D341Med (cell line): ENCODE results near the gene CLCN7.
A peak's percentile ranks its signal among the peaks of the same experiment; 100 is the strongest.

Experiments used
- DNase-seq: peaks from one replicate; pipeline ENCODE4 v3.0.0; 2012; ENCODE audit warnings: low spot score

CLCN7 gene

GRCh38 chr16:1430759-1431496 is 43.9 kb downstream of the CLCN7 start, which contains the start of gene PERCC1:
TSS of gene PERCC1 (plus strand) at chr16:1431078. CDS start at chr16:1432594, 1,516 bp downstream.
- no peak for DNase-seq

DNA sequence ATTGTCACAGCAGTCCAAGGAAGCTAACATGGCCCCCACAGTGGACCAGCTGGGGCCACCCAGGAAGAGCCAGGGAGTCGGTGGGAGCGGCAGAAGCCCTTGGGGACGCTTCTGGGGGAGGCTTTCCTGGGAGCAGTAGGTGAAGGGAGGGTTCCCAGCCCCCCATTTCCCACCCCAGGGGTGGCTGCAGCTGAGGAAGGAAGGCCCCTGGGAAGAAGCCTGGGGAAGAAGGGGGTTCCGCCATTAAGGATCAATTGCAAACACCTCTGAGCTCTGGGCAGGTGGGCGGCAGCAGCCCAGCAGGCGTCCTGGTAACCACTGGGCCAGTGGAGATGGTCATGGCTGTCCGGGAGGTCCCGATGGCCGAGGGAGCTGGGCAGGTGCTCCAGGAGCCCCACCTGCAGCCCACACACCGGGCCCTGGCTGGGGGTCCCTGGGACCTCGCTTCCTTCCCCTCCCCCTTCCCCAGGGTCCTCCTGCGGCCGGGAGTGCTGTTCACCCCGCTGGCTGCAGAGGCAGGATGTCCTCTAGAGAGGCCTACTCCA is 44.5 kb downstream of the CLCN7 start:
- DNase-seq, result no peak

DNA sequence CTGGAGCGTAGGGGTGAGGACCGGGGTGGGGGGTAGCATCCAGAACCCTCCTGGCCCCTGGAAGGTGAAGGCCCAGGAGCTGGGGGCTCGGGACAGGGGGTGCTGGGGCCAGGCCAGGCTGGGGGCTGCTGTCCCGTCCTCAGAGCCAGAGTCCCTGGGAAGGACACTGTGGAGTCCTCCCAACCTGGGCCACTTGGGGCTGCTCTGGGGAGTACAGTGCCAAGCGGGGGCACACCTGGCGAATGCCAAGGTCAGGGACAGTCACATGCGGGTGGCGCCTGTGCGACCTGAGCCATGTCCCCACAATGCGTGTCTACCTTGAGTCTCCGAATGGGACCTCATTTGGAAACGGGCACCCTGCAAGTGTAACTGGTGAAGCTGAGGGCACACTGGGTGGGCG is 45.2 kb downstream of the CLCN7 start:
- no peak for DNase-seq

DNA sequence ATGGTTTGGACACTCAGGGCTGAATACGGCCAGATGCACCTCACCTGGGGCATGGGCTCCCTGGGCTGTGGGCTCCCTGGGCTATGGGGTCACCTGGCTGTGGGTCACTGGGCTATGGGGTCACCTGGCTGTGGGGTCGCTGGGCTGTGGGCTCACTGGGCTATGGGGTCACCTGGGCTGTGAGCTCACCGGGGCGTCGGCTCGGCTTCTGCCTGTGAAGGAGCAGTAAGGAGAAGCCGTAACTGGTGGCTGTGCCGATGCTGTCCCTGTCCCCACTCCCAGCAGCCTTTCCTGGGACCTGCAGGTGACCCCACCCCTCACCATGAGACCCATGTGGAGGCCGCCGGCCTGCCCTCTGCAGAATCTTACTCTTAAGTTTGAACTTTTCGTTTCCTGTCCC is 45.8 kb downstream of the CLCN7 start:
- no peak for DNase-seq

- DNase-seq, result no peak
Measured at GRCh38 chr16:1428511-1428910, 46.3 kb downstream of the CLCN7 start.

GRCh38 chr16:1427473-1428461 is 47.1 kb downstream of the CLCN7 start:
- DNase-seq, result no peak

DNA sequence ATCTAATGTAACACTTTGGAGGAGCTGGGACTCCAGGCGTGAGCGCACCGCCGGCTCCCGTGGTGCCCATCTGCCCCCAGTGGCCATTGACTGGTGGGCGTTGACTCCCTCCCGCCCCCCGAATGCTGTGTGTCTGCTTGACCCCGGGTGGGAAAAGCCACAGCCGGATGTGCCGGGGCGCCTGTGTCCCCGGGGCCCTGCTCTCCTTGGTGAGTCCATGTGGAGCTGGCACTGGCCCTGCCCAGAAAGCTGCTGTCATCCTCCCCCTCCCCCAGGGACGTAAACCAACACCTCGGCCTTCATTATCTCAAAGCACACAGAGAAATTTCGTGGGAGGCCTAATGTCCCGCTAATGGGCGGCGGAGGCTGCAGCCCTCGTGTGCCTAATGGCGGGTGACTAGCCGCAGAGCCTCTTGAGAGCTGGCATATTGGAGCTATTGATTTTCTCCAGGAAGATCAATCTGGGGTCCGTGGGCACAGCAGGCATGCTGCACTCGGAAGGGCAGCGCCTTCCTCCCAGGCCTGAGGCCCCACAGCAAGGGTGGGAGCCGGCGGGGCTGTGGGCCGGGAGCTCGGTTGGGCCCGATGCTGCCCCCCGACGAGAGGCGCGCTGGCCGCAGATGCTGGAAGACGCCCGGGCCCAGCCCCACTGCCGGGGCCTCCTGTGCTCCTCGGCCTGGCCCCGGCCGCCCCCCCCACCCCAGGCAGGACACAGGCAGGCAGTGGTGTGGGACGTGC is 47.9 kb downstream of the CLCN7 start:
- DNase-seq, result no peak

- DNase-seq, result no peak
Measured at GRCh38 chr16:1425616-1426370, 49.0 kb downstream of the CLCN7 start.

DNA sequence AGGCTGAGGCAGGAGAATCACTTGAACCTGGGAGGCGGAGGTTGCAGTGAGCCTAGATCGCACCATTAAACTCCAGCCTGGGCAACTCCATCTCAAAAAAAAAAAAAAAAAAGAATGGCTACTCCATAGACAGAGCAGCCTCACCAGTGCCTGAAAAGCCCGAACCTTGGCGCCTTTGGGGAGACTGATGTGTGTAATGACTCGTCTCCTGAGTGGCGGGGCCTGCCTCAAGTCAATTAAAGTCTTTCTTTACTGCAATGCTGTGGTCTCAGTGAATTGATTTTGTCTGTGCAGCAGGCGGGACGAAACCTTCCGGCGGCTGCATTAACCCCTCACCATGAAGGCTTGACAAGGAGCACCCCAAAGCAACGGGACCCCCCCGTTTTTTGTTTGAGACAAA is 50.8 kb downstream of the CLCN7 start:
- DNase-seq, result no peak

DNA sequence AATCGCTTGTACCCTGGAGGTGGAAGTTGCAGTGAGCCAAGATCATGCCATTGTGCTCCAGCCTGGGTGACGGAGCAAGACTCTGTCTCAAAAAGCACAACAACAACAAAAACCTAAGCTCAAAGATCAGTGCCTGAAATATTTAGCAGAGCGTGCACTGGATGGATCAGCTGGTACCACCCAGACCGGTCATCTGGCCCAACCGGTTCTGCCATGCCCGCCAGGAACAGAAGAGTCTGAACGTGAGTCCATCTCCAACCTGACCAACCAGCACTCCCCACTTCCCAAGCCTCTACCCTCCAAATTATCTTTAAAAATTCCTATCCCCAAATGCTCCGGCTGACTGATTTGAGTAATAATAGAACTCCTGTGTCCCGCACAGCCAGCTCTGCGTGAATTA is 52.8 kb downstream of the CLCN7 start:
- no peak for DNase-seq

GRCh38 chr16:1420111-1420539 is 54.7 kb downstream of the CLCN7 start:
- no peak for DNase-seq

GRCh38 chr16:1416521-1416941 is 58.3 kb downstream of the CLCN7 start:
- no peak for DNase-seq

- DNase-seq, result peak; percentile 97
Measured at GRCh38 chr16:1414532-1415260, 60.1 kb downstream of the CLCN7 start, which contains the start of gene UNKL. TSS of gene UNKL (minus strand) at chr16:1414704. CDS start at chr16:1414691, 13 bp downstream.

DNA sequence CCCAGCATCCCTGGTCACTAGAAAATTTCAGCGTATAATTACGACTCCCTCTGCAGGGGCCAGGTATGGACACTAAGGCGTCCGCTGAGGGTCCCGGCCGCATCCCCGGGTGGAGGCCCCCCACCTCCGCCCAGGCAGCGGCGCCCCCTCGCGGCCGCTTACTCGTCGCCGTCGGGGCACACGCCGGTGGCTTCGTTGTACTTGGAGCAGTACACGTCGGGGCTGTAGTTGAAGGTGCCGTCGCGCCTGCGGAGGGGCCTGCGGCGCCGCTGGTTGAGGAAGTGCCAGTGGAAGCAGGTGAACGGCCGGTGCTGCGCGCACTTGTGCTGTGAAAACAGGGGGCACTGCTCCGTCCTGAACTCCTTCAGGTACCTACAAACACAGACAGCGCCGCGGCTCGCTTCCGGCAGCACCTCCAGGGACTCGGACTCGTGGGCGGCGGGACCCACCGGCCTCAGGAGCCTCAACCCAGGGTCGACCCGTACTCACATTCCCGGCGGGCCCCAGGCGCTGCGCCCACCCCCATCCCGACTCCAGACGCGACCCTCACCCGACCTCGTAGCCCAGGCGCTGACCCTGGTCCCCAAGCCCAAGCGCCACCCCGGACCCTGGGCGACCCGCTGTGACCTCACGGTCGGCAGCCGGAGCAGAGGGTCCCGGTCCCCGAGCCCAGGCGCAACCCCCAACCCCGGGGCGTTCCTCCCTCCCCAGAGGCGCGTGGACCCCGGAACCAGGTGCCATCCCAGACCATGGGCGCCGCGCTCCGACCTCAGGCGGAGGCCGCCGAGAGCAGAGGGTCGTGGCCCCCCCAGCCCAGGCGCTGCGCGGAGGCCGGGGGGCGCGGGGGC is 60.9 kb downstream of the CLCN7 start:
- peak; percentile 84 for DNase-seq

DNA sequence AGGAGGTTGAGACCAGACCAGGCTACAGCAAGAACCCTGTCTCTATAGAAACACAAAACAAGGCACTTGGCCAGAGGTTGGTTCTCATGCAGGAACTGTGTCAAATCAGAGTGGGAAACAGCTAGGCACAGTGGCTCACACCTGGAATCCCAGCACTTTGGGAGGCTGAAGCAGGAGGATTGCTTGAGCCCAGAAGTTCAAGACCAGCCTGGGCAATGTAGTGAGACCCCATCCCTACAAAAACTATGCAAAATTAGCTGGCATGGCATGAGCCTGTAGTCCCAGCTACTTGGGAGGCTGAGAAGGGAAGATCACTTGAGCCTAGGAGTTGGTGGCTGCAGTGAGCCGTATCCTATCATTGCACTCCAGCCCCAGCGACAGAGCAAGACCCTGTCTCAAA is 62.0 kb downstream of the CLCN7 start:
- DNase-seq, result no peak

- DNase-seq, result peak; percentile 96
Measured at GRCh38 chr16:1408171-1408837, 66.5 kb downstream of the CLCN7 start.

DNA sequence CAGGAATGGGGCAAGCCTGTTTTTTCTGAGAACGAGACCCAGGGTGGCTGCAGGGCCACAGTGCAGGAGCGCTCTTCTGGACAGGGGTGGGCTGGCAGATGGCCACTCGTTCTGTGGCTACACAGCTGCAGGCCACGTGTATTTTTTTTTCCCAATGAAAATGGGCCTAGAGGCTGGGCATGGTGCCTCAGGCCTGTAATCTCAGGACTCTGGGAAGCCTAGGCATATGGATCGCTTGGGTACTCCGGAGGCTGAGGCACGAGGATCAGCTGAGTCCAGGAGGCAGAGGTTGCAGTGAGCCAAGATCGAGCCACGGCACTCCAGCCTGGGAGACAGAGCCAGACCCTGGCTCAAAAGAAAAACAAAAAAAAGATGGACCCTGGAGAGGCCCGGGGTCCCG is 67.1 kb downstream of the CLCN7 start:
- peak; percentile 28 for DNase-seq

DNA sequence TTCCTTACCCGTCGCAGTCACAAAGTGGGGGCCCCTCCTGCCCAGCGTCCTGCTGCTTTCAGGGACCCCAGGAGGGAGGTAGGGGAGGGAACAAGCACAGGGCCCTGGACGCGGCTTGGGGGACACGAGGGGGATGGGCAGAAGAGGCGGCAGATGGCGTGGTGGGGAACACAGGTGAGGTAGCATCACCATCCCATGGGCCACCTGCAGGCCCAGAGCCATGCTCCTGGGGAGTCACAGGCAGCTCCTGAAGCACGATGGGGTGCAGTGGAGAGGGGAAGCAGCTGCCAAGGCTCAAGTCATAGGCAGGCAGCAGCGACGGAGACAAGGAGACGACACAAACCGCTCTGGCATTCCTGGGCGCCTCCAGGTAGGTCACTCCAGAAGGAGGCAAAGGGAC is 71.1 kb downstream of the CLCN7 start:
- DNase-seq, result no peak

DNA sequence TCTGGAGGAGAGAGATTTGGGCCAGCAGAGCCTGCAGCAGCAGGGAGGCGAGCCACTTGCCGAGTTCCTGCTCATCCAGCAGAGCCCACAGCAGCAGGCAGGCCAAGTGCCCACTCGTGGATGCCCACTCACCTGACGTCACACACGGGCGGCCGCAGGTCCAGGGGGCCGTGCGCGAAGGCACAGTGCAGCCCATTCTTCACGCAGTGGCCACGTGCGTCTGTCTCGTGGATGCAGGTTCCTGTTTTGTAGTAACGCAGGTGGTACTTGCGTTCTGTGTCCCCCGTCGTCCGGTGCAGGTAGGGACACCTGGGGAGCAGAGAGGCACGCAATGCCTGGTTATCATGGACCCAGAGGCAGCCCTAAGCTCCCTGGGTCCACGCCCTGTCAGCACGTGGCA is 71.8 kb downstream of the CLCN7 start:
- DNase-seq, result no peak
